Fibroblast of peridontal ligament (primary cell): ENCODE results near the gene ELF1.
A peak's percentile ranks its signal among the peaks of the same experiment; 100 is the strongest.

Experiments used
- DNase-seq: peaks from one replicate; pipeline ENCODE4 v3.0.0-alpha.2; 2010; ENCODE audit errors: extremely low read depth

The ELF1 gene

DNA sequence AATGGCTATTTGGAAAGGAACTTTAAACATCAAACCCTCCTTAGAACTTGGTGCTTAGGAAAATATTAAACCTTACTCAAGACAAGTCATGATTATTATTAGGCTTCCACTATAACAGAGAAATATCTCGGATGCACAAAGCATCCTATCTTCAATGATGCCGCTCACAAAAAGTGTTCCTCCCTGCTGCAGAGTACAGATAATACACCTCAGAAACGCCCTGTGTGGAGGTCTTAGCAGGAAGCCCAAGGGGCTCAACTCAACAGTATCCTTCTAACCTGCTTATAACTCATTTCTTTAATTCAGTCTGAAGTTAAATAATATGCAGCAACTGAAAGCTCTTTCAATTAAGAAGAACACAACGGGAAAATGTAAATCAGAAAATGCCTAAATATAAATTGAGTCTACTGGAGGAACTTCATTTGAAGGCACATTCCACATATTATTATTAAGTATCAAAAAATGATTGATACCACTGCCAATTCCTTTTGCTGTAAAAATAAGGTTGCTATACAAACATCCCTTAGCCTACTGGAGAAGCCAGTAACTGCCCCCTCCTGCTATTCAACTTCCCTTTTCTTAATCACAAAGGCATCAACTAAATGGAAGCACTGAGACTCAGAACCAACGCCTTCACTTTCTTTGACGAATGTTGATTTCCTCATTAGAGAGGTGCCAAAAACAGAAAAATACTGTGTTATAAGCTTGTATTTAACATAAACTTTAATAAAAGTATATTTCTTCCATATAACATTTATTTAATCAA, 12.0 kb downstream of the ELF1 start:
- no peak for DNase-seq

DNA sequence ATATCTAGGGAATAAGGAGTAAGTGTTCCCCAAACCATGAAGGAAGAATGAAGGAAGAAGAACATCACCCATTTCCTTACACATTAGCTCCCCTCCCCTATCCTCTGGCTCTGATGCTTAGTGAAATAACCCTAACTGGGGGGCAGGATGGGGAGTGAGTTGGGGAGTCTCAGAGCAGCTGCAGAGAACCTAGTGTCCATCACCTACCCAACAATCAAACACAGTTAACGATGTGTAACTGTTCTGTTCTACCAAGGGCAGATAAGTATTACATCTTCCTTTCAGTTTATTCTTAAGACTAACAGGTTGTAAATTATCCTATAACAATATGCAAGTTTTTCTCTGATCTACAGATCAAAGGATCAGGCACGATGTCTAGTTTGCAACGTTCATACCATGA, 12.8 kb downstream of the ELF1 start:
- no peak for DNase-seq

DNA sequence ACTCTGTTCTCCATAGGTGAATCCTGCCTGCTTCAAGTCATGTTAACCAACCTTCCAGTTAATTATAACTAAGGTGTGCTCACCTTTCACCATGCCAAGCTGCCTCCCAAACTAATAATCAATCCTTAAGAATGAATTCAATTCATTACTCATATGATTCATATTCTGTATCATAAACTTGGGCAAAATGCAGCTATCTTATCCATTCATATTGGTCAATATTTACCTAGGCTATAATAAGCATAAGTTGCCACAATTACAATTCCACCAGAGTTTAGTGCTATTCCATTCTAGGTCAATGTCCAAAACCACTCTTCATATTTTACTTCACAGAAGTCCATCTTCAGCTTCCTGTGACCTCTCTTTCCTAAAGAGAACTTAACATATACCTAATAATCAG, 13.4 kb downstream of the ELF1 start:
- DNase-seq, result no peak

DNA sequence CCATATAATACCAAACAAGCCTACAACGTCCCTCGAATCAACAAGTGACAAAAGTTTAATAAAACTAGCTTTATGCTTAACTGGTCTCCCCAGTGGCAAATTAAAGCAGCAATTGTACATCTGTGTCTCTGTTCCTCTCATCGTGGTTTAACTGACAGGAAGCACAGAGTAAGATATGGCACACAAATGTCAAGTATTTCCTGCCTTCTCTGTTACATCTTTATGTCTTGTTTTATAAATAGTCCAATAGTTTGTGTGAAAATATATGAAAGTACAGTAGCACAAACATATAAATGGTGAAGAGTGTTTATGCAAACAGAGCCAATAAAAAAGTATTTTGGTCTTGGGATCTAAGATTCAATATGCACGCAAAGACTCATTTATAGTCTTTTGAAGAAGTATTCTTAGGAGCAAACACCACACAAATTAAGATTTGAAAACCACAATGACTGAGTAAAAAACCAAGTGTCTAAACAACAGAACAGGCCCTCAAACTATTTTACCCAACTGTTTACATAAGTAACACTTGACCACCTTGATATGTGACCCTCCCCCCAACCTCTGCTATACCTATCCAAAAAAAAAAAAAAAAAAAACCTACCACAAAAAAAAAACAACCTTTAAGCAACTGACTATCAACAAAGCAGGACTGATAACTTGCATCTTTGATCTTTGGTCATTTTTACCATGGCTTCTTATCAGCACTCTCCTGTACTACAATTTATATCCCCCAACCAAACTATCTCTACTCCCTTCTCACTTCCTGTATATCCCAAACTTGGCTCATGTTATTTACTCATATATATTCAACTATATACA, 14.0 kb downstream of the ELF1 start:
- DNase-seq, result no peak

DNA sequence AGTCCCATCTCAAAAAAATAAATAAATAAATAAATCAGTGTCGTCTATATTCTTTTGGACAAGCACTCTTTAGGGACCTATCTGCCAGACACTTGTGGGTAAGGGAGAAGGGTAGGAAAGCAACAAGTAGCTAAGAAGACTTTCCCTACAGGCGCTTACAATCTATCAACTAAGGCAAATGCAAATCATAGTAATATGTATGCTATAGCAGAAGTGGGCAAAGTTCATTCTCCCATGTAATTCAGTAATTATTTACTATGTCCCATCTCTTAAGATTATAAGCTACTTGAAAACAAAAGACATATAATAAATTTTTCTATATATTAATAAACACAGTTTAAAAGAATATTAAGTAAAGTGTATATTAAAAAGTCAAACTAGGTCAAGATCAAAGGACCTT, 16.5 kb downstream of the ELF1 start:
- DNase-seq, result no peak

DNA sequence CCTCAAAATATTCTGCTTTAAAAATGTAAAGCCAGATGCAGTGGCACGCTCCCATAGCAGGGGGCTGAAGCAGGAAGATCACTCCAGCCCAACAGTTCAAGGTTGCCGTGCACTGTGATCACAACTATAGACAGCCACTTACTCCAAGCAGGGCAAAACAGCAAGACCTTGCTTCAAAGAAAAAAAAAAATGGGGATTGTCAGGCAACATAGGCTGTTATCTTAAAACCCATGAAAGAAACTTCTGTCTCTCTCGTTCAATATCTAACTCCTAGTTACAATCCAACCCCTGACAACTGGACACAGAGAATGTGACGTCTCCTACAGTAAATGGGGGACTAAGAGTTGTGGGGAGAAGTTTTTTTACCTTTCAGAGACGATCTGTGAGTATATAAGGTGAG, 17.4 kb downstream of the ELF1 start:
- DNase-seq, result no peak

DNA sequence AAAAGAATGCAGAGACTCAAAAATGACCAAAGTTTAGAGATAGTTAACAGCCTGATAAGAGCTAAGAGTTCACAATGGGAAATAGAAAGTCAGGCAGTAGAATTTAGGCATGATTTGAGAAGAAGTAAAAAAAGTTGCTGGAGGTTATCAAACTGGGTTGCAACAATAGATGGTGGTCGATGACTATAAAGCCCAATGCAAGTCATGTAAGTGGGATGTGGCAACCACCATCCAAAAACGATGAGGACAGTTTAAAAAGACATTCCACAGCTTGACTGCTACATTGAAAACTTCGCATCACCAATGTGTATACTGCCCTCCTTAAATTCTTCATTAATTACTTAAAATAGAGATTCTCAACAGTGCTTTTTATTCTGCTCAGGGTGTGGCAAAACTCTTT, 19.7 kb downstream of the ELF1 start:
- DNase-seq, result no peak

DNA sequence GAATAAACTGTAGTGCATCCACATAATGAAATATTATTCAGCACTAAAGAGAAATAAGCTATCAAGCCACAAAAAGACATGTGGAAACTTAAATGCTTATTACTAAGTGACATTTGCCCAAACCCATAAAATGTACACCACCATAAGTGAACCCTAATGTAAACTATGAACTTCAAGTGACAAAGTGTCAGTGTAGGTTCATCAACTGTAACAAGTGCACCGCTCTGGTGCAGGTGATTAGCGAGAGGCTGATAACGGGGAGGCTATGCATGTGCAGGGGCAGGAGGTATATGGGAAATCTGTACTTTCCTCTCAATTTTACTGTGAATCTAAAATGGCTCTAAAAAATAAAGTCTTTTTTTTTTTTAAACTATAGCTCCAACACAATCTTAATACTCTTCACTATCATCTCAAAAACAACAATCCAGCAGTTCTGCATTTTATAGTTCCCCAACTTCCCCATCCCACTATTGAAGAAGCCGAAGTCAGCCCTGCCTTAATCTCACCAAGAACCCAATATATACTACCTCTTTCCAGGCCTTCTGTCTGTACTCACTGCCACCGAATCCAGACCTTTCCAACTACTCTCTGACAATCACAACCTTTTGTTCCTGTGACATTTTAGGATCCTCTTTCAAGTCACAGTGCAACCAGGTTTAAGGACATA, 22.6 kb downstream of the ELF1 start:
- no peak for DNase-seq

DNA sequence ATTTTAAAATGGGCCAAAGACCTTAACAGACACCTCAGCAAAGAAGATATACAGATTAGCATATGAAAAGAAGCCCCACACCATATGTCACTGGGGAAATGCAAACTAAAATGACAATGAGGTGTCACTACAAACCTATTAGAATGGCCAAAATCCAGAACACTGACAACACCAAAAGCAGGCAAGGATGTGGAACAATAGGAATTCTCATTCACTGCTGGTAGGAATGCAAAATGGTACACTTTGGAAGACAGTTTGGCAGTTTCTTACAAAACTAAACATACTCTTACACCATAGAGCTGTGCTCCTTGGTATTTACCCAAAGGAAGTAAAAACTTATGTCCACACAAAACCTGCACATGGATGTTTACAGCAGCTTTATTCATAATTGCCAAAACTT, 23.1 kb downstream of the ELF1 start:
- no peak for DNase-seq

DNA sequence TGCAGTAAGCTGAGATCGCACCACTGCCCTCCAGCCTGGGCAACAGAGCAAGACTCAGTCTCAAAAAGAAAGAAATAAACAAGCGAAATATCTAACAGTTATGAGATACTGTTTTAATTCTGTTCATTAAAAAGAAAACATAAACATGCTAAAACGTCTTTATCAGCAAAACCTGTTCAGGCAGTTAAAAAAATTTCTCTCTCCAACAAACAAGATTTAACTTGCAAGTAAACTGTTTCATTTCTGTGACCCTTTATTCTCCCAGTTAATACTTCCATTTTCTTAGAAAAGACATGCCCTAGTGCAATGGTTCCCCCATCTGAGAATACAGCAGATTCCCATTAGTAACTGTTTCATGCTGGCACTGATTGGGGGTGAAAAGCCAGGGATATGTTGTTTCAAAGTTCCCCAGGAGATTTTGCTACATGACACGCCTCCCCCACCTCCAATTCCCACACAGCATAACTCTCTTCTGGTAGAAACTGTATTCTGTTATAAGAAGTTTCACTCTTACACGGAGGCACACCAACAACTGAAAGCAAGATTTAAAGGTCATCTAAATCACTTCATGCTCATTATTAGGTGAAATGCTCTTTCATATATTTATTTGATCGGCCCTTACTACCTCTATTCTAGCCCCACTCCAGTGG, 24.4 kb downstream of the ELF1 start:
- DNase-seq, result peak; percentile 29

DNA sequence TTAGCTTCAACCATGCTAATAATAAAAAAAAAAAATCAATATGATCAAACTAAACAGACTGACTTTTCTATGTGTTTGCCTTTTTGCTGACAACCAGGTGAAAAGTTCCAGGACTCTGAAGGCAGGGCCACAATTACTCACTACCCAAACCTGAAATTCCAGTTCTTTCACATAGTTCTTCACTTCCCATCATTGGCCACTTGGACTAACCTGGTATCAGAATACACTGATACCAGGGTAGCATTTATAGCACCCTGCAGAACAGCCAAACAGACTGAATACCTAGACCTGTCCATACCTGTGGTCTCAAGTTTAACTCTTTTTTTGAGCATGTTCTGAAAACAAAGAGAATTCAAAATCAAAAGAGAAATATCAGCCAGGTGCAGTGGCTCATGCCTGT, 25.1 kb downstream of the ELF1 start:
- DNase-seq, result no peak

DNA sequence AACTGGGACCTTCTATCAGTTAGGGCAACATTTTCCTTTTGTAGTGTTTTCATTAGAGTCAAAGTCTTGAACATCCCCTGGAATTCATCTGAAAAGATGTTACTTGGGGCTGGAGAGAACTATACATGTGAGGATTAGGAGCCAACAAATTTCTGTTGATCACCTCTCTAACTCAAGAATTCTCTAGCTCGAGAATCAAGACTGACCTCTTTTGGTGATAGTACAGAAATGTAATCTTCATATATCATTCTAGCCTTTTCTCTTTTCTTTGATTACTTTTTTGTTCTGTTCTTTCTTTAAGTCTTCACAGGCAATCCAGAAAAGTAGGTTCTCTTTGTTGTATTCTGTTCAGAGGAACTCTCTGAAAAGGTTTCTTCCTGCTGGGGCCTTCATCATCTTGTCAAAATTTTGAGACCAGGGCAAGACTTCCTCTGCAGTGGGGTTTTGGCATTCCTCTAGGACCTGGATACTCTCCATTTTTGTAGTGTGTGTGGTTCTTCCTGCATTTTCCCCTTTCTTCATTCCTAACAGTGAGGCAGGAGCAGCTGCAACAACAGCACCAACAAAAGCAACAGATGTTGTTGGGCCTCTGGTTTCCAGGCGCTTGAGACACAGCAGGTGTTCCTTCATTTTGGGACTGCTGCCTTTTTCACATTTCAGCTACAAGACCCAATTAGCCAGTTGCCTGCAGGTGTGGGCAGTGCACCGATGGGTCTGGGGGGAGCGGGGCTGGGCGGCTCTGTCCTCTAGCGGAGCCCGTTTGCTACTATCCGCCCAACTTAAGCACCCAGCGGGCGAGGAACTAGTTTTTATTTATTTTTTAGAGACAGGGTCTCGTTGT, 26.2 kb downstream of the ELF1 start:
- peak; percentile 21 for DNase-seq

DNA sequence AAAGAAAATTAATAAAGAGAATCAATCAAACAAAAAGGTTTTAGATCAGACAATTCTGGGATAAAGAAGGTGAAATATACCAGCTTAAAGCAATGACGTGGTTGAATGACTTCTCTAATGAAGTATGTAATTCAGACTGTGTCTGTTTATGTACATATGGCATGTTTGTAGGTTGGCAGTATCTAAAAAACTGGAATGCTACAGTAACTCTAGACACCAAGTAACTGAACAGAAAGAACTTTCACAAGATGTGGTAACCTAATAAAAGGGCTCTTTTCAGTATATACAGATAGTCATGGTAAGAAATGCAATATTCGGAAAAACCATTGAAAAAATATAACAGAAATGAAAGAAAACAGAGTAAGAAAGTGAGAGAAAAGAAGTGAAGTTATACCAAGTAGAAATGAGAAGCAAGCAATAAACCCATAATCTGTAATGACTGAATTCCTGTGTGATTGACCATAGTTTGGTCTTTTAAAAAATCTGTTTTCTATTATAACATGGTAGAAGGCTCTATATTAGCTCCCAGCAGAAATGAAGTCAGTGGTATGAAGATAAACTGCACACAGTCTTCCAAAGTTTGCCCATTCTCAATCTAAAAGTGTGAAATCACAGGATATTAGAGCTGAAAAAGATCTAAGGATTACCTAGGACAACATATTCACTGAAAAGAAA, 31.4 kb downstream of the ELF1 start:
- DNase-seq, result peak; percentile 79

DNA sequence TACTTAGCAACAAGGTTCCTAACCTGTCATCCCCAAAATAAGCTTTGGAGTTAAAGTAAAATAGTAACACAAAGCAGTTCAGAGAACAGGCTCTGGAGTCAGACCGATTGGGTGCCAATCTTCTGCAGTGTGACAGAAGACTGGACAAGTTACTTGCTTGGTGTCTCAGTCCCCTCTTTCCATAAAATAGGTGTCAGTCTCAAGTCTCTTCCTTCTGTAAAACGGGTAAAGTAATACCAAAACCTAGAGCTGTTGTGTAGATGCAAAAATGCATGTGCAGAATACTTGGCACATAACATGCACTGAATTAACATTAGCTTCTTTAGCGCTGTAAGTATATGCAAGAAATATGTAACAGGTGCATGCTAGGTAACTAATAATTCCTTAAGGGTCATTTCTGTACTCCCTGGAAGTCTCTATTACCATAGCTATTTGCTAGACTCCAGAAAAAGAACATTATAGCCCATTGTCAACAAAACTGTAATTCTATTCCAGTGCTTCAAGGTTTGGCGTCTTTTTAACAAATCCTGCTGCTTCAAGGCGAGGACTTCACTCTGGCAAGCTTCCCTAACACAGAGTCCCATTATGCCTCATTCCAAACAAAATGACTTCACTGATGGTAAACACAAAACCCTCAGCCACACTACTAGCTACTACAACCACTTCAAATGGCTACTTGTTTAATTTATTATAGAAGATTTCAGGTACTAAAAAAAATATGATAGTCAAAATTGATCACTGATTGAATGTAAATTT, 32.8 kb downstream of the ELF1 start:
- DNase-seq, result peak; percentile 81

DNA sequence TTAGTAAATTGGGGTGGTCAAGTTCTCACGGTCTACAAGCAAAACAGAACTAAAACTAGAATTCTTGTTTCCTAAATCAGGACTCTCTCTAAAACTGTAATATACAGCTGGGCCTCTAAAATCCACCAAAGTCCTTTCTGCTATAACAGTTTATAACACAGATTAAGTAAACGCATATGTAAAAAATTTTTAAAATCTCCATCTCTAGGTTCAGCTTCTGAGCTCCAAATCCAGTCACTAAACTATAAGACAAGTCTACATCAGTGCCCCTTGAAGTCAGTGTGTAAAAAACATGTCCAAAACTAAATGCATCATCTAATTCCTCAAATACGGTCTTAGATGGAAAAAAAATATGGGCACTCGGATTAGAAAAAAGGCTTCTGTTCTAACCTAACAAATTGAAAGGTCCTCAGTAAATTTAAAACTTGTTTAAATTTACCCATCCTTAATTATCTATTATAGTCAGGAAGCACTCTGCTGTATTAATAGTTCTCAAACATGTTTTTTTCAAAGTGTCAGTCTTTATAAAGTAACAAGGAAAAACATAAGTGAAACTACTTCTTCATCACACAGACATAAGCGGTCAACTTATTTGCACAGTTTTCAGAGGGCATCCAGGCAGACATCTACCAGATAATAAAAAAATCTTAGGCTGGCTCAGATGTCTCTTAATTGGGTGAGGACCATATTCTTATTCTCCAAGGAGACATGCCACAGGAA, 33.6 kb downstream of the ELF1 start:
- DNase-seq, result no peak

DNA sequence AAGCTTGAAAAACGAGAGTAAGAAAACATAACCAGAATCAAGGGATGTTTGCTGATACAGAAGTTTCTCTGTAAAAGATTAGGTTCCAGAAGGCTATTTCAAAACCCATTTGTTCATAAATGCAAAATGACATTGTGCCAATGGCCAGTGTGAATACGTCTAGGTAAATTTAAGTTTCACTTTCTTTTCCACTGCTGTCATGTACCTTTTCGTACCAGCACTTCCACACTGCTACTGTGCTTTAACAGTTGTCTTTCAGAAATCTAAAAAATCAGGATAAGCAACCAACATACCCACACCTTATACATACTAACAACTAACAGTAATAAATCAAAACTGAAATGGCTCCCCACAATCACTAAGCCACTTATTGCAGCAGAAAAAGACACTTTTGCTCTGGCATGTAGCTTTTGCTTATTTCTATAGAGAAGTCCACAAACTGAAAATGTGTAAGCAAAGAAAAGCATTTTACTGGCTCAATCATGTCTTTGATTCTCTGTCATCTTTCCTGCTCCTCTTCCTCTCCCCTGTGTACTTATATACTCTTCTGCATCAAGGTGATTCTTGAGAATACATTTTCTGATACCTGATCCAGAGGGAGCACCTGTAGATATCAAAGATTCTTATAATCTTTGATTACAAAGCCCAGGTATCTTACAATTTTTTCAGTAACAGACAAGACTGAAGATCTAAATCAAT, 34.3 kb downstream of the ELF1 start:
- peak; percentile 44 for DNase-seq

DNA sequence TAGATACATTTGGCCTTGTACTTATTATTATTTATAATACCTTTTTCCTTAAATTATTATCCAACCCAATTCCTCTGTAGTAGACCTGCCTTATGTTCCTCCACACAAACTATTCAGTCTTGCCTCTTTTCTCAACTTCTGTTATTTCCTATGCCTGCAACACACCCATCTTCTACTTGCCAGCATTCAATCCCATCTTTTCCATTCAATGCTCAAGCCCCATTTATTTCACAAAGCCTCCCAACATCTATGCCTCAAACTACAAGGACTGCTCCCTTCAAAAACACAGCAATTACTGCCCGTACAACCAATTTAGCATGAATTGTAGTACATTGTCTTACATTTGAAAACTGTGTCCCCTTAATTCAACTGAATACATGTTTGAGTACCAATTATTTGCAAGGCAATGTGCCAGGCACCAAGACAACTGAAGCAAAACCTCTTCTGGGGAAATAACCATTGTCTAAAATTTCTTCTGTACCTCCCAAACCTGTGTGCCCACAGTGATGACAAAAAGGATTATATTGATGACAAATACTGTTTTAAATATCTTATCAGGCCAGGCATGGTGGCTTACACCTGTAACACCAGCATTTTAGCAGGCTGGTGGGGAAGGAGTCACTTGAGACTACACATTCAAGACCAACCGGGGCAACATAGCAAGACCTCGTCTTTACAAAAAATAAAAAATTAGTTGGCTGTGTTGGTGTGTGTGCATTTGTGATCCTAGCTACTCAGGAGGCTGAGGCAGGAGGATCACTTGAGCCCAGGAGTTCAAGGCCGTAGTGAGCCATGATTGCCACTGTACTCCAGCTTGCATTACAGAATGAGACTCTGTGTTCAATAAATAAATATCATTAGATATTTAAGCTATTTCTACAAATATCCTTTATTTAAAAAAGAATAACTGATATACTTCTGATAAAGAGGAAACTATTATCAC, 35.1 kb downstream of the ELF1 start:
- no peak for DNase-seq

DNA sequence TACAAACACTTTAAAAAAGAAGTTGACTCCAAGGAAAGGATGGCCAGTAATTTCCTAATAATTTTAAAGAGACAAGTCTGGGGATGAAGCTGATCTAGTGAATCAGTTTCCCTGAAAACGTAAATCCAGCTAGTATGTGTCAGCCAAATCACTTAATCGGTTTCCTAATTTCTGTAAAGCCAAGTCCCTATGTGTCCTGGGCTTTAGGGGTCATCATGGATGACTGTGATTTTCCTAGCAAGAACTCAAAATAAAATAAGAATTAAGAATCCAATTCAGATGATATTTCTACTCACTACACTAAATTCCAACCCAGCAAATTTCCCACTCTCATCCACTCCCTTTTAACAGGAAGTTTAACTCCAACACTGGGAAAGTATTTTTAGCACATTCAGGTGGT, 35.9 kb downstream of the ELF1 start:
- peak; percentile 13 for DNase-seq
